HG03196 (cell line): ENCODE measurements around the gene MAP4K2.
A peak's percentile ranks its signal among the peaks of the same experiment; 100 is the strongest.
"Not testable (repeated sequence)": the region's sequence is repeated elsewhere in the genome, so short reads cannot be mapped to it uniquely, and the experiment has no call there.

Experiments
- ATAC-seq: cut with Tn5 transposase; IDR thresholded peaks from one replicate; pipeline ENCODE4 v1.9.1; 2021; ENCODE audit not compliant: unreplicated experiment

MAP4K2 gene

DNA sequence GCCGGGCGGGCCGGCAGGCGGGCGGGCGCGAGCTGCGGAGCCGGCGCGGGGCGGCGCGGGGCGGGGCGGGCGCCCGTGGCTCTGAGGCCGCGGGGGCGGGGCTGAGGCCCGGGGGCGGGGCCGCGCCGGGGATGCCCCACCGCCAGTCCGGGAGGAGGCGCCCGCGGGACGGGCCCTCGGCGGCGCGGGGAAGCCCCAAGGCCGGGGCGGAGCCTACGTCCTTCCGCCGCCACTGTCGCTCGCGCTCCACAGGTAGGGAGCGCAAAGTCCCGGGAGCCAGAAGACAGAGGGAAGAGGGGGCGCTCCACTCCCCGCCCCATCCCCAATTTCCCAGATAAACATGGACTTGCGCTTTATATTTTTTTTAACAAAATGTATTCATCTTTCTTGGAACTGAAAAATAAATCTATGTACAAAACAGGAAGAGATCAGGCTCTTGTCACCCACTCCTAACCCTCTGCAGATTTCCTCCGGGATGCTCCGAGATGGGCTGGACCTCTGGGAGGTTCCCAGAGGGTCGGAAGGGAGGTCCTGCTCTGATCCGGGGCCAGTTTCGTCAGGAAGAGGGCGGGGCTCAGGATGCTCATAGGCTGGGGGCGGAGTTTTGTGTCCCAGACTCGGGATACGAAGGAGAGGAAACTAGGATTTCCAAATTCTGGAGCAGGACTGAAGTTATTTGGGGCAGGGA lies at the start of gene MAP4K2:
TSS of gene MAP4K2 (minus strand) at position 57 of the 688 bp plus-strand sequence. CDS start 65 bp downstream, outside the sequence.
- peak; percentile 44 for ATAC-seq

DNA sequence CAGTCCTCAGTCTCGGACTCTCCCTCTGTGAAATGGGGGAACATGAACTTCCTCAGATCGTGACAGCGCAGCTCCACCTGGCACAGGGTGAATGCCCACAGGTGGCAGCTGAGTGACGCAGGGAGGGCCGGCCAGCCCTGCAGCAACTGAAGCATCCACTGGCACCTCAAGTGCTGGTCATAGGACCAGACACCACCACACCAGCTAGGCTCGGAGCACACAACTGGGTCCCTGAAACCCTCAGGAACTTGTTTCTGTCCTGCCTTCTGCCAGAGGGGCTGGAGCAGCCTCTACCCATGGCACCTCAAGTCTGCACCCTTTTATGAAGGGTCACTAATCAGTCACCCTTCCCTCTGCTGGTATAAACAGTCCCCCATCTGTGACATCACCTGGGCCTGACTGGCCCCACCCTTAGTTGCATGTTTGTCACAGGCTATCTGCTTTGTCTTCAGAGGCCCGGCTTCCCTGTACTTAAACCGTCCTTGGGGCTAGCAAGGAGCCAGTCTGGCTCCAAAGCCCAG lies 48.9 kb upstream of the MAP4K2 start:
- ATAC-seq, result peak; percentile 19

DNA sequence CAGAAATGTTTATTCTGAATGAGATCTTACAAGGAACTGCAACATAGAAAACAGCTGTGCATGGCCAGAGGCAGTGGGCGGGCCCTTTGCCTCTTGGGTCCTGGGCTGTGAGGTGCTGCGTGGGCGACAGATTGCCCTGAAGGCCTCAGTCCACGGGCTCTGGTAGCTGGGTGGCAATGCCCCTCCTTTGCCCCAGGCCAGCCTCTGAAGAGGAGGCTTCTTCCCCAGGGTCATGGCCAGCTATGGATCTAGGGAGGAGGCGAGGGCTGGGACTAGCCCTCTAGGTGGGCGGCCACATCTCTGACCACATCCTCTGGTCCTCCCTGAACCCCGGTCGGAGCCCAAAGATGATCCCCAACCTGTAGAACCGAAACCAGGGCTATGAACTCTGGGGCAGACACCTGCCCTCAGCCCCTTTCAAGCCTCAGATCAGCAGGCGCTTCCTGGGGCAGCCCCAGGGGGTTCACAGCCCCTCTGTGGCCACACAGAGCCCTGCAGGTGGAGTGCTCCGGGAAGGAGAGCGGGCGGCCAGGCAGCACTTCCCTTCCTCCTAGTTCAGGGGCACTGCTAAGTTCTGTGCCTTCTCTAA lies 48.1 kb upstream of the MAP4K2 start:
- ATAC-seq, result peak; percentile 44

DNA sequence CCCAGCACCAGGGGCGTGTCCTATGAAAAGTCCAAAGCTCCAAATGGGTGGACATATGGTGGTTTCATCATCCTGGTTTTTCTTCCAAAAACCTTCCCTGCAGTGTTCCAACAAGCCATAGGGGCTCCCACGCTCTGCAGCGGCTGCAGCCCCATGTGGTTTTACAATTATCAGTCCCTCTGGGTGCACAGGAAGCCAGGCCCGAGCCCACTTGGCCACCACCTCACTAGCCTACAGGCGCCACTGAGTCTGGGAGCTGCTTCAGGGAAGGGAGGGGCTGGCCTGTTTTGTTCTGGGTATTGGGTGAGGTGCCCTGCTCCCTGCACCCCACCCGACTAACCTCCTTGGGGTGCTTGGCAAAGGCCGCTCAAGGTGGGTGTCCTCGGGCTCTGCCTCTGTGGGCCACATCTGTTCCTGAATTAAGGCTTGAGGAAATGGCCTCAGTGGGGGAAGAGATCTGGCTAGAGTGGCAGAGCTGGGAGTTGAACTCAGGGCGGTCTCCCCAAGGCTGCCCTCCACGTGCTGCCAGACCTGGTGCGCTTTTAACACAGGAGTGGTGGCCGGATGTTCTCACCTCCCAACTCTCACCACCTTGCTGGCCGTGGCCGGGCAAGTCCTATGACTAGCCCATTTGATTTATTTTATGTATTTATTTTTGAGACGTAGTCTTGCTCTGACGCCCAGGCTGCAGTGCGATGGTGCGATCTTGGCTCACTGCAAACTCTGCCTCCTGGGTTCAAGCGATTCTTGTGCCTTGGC lies 46.8 kb upstream of the MAP4K2 start:
- no peak for ATAC-seq

DNA sequence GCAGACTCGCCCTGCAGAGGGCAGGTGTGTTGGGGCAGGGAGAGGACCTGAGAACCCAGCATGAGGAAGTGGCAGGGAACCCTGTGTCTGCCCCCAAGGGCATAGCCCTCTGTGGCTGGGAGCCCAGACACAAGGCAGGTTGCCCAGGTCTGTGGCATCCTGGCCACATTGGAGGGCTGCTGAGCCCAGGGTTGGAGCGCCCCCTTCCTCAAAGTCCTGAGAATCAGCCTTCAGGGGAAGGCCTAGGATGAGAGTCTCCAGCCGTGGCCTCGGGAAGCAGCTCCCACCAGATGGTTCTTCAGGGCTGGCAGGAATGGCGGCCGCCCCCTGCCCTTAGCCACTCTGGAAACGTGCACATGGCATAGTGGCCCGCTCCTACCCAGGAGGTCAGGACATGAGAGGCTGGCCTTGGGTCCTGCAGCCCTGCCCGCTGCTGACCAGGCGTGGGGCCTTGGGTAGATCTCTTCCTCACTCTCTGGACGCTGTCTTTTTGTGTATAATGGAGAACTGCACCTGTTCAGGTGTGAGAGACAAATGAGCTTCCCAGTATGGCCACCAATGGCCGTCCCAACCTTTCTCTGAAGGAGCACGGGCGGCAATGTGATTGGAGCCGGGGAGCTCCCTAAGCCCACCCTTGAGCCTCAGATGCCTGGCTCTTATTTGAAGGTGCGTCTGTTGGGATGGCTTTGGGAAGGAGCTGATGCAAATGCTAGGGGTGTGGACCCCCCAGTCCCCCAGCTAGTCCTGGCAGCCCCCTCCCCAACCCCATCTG lies 46.0 kb upstream of the MAP4K2 start:
- ATAC-seq, result no peak

DNA sequence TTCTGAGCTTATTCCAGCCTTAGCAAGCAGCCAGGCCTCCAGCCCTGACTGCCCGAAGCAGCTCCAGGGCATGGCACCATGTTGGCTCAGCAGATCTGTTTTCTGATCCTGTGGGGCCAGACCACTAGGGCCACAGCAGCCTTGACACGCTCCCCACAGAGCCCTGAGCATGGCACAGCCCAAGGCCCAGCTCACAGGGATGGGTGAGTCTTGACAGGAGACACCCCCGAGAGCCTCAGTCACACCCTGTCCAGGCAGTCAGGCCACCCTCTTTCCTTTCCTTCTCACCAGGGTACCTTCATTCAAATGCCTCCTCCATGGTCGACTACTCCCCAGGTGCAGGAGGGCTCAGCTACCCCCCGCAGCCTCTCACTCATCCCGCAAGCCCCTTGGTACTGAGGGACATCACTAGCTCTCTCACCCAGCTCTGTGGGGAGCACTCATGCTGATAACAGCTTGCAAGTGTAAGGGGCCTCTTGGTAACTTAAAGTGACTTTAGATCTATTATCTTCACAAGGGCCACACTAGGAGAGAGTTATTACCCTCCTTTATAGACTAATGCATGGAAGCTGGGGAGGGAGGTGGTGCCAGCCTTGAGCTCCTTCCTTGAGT lies 45.3 kb upstream of the MAP4K2 start:
- no peak for ATAC-seq

DNA sequence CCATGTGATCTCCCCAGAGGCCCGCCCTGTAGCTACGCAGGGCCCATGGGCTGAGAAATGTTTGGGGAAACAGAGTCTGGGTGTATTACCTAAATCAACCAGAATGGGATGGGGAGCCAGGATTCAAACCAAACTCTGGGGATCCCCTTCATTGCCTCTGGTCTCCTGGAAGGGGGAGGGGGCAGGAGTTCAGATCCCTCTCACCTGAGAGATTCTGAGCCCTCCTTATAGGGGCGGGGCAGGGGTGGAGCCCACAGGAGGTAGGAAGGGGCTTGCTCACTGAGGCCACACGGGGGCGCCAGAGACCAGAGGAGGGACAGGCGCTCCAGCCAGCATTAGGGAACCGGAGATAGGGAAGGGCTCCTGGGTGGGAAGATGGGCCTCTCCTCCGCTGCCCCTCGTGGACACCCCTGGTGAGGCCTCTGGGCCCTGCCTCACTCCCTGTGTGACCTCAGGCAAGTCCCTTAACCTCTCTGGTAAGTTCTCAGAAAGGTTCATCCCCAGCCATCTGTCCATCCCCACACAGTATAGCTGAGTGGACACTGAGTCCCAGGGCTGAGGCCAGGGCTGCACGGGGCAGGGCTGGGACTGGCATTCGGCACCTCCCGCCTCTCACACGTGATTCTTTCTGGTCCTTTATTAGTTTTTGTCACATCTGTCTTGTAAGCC lies 44.1 kb upstream of the MAP4K2 start:
- peak; percentile 22 for ATAC-seq

DNA sequence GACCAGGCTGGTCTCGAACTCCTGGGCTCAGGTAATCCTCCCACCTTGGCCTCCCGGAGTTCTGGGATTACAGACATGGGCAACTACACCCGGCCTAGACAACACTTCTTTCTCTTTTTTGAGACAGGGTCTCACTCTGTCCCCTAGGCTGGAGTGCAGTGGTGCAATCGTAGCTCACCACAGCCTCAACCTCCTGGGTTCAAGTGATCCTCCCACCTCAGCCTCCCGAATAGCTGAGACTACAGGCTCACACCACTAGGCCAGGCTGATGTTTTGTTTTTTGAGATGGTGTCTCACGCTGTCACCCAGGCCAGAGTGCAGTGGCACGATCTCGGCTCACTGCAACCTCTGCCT lies 42.7 kb upstream of the MAP4K2 start:
- ATAC-seq, result not testable (repeated sequence)

DNA sequence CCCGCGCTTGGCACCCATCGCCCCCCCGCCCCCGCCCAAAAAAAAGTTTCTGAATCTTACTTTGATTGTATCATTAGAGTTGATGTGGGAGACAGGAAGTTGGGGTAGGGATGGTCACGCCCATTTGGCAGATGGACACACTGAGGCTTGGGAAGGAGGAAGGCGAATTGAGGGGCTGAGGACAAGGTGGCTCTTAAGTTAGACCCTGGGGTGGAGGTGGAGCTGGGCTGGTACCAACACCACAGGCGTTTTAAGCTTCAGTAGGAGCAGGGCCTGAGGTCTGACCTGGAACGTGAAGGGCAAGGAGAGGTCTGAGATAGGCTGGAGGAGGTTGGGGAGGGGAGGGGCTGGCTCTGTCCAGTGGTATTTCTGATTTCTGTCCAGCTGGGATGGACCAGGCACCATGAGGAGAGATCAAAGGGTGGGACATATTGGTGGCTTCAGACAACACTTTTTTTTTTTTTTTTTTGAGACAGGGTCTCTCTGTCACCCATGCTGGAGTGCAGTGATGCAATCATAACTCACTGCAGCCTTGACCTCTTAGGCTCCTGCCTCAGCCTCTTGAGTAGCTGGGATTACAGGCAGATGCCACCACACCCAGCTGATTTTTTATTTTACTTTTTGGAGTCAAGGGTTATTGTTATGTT lies 42.2 kb upstream of the MAP4K2 start:
- no peak for ATAC-seq

DNA sequence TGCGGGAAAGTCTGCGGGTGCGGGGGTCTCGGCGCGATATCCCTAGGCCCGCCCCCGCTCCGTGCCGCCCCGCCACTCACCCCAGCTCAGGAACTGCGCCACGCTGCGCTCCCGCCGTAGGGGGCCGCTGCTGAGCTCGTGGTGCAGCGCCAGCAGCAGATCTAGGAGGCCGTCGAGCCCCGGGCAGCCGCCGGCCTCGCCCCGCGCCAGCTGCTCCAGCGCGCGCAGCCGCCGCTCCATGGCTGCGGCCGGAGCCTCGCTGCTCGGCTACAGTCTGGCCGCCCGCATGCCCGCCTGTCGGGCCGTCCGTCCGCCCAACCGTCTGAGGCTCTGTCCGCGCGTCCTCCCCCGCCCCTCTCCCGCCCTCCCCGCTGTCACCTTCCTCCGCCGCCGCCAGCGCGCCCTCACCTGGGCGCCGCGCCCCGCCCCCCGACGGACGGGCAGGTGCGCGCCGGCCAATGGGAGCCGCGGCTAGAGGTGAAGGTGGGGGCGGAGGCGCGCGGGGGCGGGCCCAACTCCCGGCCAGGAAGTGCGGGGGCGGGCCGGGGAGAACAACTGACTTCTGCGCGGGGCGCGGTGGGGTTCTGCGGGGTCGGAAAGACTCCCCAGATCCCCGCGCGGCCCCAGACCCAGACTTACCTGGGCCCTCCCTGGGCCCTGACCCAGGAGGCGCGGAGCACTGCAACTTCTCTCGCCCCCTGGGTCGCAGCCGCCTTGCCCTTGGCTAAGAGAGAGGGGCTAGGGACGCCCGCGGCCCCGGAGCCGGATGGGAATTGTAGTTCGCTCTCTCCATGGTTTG lies 41.5 kb upstream of the MAP4K2 start, which contains the start of gene CDC42BPG:
TSS of gene CDC42BPG (minus strand) at position 324 of the 799 bp plus-strand sequence. CDS start at position 240, 84 bp downstream.
- ATAC-seq, result no peak

DNA sequence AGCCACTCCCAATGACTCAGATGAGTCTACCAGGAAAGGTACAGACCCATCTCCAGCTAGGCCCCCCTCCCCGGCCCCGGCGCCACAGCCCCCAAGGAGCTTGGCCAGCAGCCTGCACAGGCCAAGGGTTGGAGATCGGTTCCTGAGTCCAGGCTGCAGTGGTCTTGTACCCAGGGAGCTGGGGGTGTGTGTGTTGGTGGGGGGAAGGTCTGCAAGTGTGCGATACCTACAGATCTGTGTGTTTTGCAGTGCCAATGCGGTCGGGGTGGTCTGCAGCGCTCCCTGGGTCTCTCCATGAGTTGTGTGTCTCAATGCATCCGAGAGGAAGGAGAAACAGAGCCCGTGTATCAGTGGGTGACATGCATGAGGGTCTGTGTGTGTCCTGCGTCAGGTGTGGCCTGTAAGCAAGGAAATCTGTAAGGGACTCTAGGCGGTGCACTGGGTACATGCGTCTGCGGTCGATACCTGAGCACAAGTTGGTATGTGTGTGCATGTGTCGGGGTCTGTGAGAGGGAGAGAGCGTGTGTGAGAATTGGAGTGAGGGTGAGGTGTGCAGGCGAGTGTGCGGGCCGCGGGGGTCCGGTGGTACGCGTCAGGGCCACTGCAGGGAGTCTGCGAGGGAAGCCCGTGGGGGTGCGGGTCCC lies 40.8 kb upstream of the MAP4K2 start:
- no peak for ATAC-seq

DNA sequence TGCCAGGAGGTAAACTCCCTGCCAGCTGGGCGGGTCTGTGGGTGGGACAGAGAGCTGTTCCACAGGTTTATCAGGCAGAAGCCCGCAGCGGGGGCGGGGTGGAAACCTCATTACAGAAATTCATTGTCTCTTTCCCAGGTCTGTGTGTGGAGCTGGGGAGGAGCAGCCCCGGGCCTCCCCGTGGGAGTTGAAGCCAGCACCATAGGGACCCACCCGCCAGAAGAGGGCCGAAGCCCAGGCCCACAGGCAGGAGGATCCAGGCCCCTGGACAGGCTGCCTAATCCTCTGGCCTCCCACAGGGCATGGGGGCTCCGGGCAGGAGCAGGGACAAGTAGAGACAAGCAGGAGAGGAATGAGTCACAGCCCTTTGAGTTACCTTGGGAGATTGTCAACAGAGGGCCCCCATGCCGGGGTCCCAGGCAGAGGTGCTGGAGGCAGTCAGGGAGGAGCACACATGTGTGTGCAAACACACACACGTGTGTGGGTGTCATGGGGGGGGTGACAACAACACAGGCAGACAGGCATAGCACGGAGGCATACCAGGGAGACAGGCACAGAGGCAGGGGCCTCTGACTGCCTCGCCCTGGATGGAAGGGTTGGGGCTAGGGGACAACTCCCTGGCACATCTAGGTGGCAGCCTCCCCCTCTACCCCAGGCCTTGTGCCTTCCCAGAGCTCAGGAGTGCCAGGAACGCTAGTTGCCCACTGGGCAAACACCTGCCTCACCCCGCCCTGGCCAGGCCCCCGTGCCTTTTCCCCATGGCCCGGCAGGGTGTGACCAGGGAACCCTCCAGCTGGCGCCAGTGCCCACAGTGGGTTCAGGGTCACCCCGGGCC lies 40.1 kb upstream of the MAP4K2 start:
- ATAC-seq, result no peak

DNA sequence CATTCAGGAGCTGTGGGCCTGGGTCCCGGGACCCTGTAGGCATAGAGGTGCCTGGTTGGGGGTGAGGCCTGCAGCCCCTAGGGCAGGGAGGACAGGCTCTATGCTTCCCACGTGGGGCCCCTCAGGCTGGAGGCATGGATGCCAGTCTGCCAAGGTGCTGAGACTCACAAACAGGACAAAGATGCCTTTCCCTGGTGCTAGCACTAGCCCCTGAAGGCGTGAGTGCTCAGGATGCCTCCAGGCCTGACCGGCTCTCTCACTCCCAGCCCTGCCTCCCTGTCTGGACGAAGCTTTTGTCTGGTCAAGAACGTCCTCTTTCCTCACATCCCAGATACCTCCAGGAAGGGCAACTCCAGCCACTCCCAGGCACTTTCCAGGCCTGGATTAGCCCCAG lies 39.3 kb upstream of the MAP4K2 start:
- ATAC-seq, result no peak

DNA sequence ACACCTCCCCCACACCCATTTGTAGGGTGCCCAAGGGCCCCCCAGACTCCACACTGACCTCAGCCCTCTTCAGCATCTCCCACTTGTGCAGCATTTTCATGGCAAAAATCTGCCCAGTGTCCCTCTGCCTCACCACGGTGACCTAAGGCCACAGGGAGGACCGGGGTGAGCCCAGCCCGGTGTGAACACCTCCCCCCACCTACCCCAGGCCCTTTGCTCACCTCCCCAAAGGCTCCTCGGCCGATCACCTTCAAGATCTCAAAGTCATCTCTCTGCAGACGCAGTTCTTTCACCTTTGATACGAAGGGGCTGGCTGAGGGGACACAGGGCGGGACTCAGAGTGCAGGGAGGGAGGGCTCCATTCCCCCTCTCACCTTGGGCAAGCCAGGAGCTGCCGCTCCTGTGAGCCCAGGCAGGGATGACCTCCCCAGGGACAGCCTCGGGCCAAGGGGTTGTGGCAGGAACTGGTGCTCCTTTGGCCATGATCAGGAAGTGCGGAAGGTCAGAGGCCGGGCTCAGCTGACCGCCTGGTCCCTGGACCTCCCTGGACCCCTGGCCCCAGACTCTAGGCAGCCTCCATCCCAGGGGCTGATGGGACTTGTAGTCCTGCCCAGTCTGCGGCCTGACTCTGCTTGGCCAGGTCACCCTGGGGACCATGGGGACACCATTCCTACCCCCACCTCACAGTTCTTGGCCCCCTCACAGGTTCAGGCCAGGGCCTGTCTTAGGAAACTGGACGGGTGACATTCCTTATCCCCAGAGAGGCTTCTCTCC lies 38.8 kb upstream of the MAP4K2 start:
- no peak for ATAC-seq

DNA sequence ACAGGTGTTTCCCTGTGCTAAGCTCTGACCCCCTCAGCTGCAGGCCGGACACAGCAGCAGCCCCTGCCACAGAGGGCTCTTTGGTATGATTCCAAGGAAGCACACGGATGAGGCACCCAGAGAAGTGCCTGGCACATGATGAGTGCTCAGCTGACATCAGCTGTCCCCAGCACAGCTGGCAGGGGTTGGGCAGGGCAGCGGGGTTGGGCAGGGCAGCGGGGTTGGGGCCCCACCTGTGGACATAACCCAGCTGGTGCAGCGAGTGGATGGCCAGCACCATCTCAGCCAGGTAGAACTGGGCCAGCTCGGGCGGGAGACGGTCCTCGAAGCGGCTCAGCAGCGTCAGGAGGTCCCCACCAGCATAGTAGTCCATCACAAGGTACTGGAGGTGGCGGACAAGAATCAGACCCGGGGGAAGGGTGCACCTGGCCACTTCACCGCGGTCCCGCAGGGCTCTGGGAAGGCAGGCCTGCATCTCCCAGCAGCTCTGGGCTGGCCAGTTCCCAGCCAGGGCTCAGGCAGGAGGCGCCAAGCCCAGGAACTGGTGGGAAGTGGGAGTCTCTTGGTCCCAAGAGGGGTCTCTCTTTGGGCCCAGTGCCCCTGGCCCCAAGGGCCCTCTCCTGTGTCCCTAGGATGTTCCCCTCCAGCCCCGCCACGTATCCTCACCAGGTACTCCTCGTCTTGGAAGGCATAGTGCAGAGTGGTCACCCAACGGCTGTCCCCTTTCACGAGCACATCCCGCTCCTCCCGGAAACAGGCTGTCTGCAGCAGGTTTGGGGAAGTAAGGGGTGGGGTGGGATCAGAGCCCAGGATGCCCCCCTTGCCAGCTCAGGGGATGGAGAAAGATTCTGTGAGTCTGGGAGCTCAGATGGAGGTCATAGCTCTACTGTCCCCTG lies 37.1 kb upstream of the MAP4K2 start:
- no peak for ATAC-seq

DNA sequence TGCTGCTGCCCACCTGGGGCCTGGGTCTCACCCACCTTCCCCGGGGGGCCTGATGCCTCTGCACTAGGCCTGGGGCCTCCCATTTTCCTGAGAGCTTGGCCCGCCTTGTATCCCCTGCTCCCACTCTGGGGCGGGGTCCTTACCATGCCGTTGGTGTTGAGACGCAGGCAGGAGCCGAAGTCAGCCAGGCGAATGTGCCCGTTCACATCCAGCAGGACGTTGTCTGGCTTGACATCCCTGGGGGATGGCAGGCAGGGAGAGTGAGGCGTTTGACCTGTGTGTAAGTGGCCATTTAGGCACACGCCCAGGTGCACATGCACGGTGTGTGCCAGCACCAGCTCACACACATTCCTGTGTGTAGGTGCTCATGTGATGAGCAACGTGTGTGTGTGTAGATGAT lies 36.3 kb upstream of the MAP4K2 start:
- ATAC-seq, result no peak
